ENCODE results near the gene PTPRM.

Gene PTPRM

DNA sequence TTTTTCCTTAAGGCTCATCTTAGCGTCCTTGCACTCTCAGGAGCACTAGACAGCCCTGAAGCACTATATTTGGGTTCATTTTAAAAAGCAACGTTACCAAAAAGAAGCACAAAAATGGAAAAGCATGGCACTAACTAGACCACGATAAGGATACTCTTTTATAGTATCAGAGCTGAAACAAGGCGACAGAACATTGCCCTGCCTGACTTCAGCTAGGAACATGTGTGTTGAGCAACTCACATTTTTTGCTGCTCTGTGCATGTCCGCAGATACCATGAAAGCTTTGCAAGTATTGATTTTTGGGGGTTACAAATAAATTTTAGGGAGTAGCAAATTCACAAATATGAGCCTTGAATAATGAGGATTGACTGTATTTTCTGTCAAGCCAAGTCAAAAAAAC is 332.0 kb downstream of the PTPRM start:
- no peak overlapping the region for H3K4me2 ChIP-seq (ENCODE audit: low read length, poor library complexity, severe bottlenecking)
- no peak overlapping the region for H2BK12ac ChIP-seq (ENCODE audit: low read length in 2 of 2)
- H4K91ac ChIP-seq (ENCODE audit: low read length) = no peak overlapping the region
- no peak overlapping the region for H3K23ac ChIP-seq (ENCODE audit: low read length in 2 of 2)
- H3K27me3 ChIP-seq (ENCODE audit: control insufficient read depth in 1 of 2, insufficient read depth in 1 of 2, low read length in 2 of 2) = no peaks in the 10 kb centered on the region
- no peak overlapping the region for H2BK15ac ChIP-seq (ENCODE audit: low read depth, poor library complexity, severe bottlenecking)
- H2AFZ ChIP-seq (ENCODE audit: low read depth, low read length) = no peak overlapping the region
- no peak for DNase-seq
- no peak overlapping the region for H2BK5ac ChIP-seq (ENCODE audit: low read depth, low read length, poor library complexity, severe bottlenecking)
- H4K8ac ChIP-seq (ENCODE audit: low read length) = no peak overlapping the region
- H3K14ac ChIP-seq (ENCODE audit: low read length in 2 of 2) = no peak overlapping the region
- peaks cover 23% of the 10 kb centered on the region for H3K79me1 ChIP-seq (replicated peaks; ENCODE audit: low read length, poor library complexity, severe bottlenecking)
- WGBS = 95% methylated on average over 5 of the region's 5 CpGs
- no peaks in the 10 kb centered on the region for H3K9me3 ChIP-seq (ENCODE audit: control insufficient read depth, low read length)
- no peak overlapping the region for H3K4me3 ChIP-seq (ENCODE audit: insufficient read depth in 1 of 2, low read depth in 1 of 2, low read length in 2 of 2)
- no peak overlapping the region for H3K27ac ChIP-seq (ENCODE audit: low read length, poor library complexity, severe bottlenecking)
- no peaks in the 10 kb centered on the region for H3K36me3 ChIP-seq (ENCODE audit: control insufficient read depth in 1 of 2, insufficient read depth in 2 of 2, low read depth in 1 of 2, low read length in 2 of 2)
- peaks cover 4% of the 10 kb centered on the region for H3K4me1 ChIP-seq (ENCODE audit: control insufficient read depth, insufficient read depth, low read depth, low read length)
- H2AK5ac ChIP-seq (ENCODE audit: low read length, severe bottlenecking) = no peak overlapping the region
- no peak overlapping the region for H3K18ac ChIP-seq (ENCODE audit: low read depth in 1 of 2, low read length in 2 of 2)
- H3K4ac ChIP-seq (ENCODE audit: low read depth in 1 of 2, low read length in 2 of 2) = no peak overlapping the region
- no peak overlapping the region for H3K9ac ChIP-seq (ENCODE audit: low read length)
- no peak overlapping the region for H2BK120ac ChIP-seq (ENCODE audit: low read depth, low read length)

DNA sequence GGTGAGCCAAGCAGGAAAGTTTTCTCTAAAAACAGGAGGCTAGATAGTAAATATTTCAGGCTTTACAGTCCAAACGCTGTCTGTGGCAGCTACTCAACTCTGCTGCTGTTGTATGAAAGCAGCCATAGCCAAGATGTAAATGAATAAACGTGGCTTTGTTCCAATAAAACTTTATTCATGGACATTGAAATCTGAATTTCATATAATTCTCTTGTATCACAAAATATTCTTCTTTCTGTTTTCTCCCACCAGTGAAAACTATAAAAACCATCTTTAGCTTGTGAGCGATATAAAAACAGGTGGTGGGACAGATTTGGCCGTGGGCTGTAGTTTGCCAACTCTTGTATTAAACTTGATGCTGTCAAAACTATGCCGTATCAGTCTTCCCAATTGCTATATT is 333.0 kb downstream of the PTPRM start:
- Histone ChIP-seq H2BK12ac (ENCODE audit: low read length in 2 of 2) (no peak overlapping the region), H4K8ac (ENCODE audit: low read length) (no peak overlapping the region), H3K27ac (ENCODE audit: low read length, poor library complexity, severe bottlenecking) (no peak overlapping the region), H3K14ac (ENCODE audit: low read length in 2 of 2) (no peak overlapping the region), H3K79me1 (replicated peaks; ENCODE audit: low read length, poor library complexity, severe bottlenecking) (peaks cover 23% of the 10 kb centered on the region), H2BK15ac (ENCODE audit: low read depth, poor library complexity, severe bottlenecking) (no peak overlapping the region), H3K9me3 (ENCODE audit: control insufficient read depth, low read length) (no peaks in the 10 kb centered on the region), H3K4ac (ENCODE audit: low read depth in 1 of 2, low read length in 2 of 2) (no peak overlapping the region), H3K9ac (ENCODE audit: low read length) (no peak overlapping the region), H3K27me3 (ENCODE audit: control insufficient read depth in 1 of 2, insufficient read depth in 1 of 2, low read length in 2 of 2) (no peaks in the 10 kb centered on the region), H3K4me1 (ENCODE audit: control insufficient read depth, insufficient read depth, low read depth, low read length) (peaks cover 7% of the 10 kb centered on the region), H2BK120ac (ENCODE audit: low read depth, low read length) (no peak overlapping the region), H3K4me2 (ENCODE audit: low read length, poor library complexity, severe bottlenecking) (no peak overlapping the region), H3K18ac (ENCODE audit: low read depth in 1 of 2, low read length in 2 of 2) (no peak overlapping the region), H3K4me3 (ENCODE audit: insufficient read depth in 1 of 2, low read depth in 1 of 2, low read length in 2 of 2) (no peak overlapping the region), H3K36me3 (ENCODE audit: control insufficient read depth in 1 of 2, insufficient read depth in 2 of 2, low read depth in 1 of 2, low read length in 2 of 2) (no peaks in the 10 kb centered on the region), H3K23ac (ENCODE audit: low read length in 2 of 2) (no peak overlapping the region), H2AFZ (ENCODE audit: low read depth, low read length) (no peak overlapping the region), H2AK5ac (ENCODE audit: low read length, severe bottlenecking) (no peak overlapping the region), H4K91ac (ENCODE audit: low read length) (no peak overlapping the region), H2BK5ac (ENCODE audit: low read depth, low read length, poor library complexity, severe bottlenecking) (no peak overlapping the region)
- WGBS = 100% methylated on average over 3 of the region's 5 CpGs
- DNase-seq = no peak

- H2BK5ac ChIP-seq (ENCODE audit: low read depth, low read length, poor library complexity, severe bottlenecking) = no peak overlapping the region
- no peak overlapping the region for H2AFZ ChIP-seq (ENCODE audit: low read depth, low read length)
- H3K79me1 ChIP-seq (replicated peaks; ENCODE audit: low read length, poor library complexity, severe bottlenecking) = peaks cover 24% of the 10 kb centered on the region
- WGBS = no CpG with 5 or more reads among the region's 1 CpG
- no peak overlapping the region for H3K14ac ChIP-seq (ENCODE audit: low read length in 2 of 2)
- H3K23ac ChIP-seq (ENCODE audit: low read length in 2 of 2) = no peak overlapping the region
- peak; percentile 43 for DNase-seq
- no peak overlapping the region for H2BK12ac ChIP-seq (ENCODE audit: low read length in 2 of 2)
- no peak overlapping the region for H2BK120ac ChIP-seq (ENCODE audit: low read depth, low read length)
- no peaks in the 10 kb centered on the region for H3K9me3 ChIP-seq (ENCODE audit: control insufficient read depth, low read length)
- H3K27me3 ChIP-seq (ENCODE audit: control insufficient read depth in 1 of 2, insufficient read depth in 1 of 2, low read length in 2 of 2) = no peaks in the 10 kb centered on the region
- no peak overlapping the region for H2BK15ac ChIP-seq (ENCODE audit: low read depth, poor library complexity, severe bottlenecking)
- H3K27ac ChIP-seq (ENCODE audit: low read length, poor library complexity, severe bottlenecking) = no peak overlapping the region
- no peak overlapping the region for H3K4me3 ChIP-seq (ENCODE audit: insufficient read depth in 1 of 2, low read depth in 1 of 2, low read length in 2 of 2)
- H3K4me1 ChIP-seq (ENCODE audit: control insufficient read depth, insufficient read depth, low read depth, low read length) = peaks cover 10% of the 10 kb centered on the region
- no peak overlapping the region for H4K91ac ChIP-seq (ENCODE audit: low read length)
- H3K9ac ChIP-seq (ENCODE audit: low read length) = no peak overlapping the region
- H3K36me3 ChIP-seq (ENCODE audit: control insufficient read depth in 1 of 2, insufficient read depth in 2 of 2, low read depth in 1 of 2, low read length in 2 of 2) = no peaks in the 10 kb centered on the region
- no peak overlapping the region for H3K4ac ChIP-seq (ENCODE audit: low read depth in 1 of 2, low read length in 2 of 2)
- H3K18ac ChIP-seq (ENCODE audit: low read depth in 1 of 2, low read length in 2 of 2) = no peak overlapping the region
- H3K4me2 ChIP-seq (ENCODE audit: low read length, poor library complexity, severe bottlenecking) = no peak overlapping the region
- no peak overlapping the region for H4K8ac ChIP-seq (ENCODE audit: low read length)
- no peak overlapping the region for H2AK5ac ChIP-seq (ENCODE audit: low read length, severe bottlenecking)
Observed at GRCh38 chr18:7901657-7902056, 334.5 kb downstream of the PTPRM start.

DNA sequence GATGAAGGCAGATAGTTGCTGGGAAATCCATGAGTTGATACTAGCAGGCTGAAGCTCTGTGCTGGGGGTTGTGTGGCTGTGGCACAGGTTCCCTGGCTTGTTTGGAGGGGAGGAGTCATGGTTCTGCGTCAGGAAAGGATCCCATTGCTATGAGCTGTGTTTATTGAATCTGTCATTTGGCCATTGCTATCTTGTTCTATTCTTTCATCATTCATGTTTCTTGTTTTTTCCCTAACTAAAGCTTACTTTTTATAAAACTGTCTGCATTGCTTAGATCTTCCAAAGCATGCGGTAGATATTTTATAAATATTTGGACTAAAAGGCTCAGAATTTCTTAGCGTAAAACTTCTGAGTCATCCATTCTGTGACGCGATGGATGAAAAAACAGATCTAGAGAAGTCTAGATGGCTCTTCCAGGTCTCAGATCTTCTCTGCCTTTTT is 335.3 kb downstream of the PTPRM start:
- H2BK120ac ChIP-seq (ENCODE audit: low read depth, low read length) = no peak overlapping the region
- peak overlapping the region; percentile 39 for H3K9ac ChIP-seq (ENCODE audit: low read length)
- no peak overlapping the region for H2BK5ac ChIP-seq (ENCODE audit: low read depth, low read length, poor library complexity, severe bottlenecking)
- no peak overlapping the region for H2BK12ac ChIP-seq (ENCODE audit: low read length in 2 of 2)
- H4K91ac ChIP-seq (ENCODE audit: low read length) = no peak overlapping the region
- H2AK5ac ChIP-seq (ENCODE audit: low read length, severe bottlenecking) = no peak overlapping the region
- H3K36me3 ChIP-seq (ENCODE audit: control insufficient read depth in 1 of 2, insufficient read depth in 2 of 2, low read depth in 1 of 2, low read length in 2 of 2) = peaks cover 3 to 4% of the 10 kb centered on the region in 2 experiments
- H3K79me1 ChIP-seq (replicated peaks; ENCODE audit: low read length, poor library complexity, severe bottlenecking) = peaks cover 27% of the 10 kb centered on the region
- H3K23ac ChIP-seq (ENCODE audit: low read length in 2 of 2) = no peak overlapping the region
- no peak overlapping the region for H3K14ac ChIP-seq (ENCODE audit: low read length in 2 of 2)
- H4K8ac ChIP-seq (ENCODE audit: low read length) = no peak overlapping the region
- peak overlapping the region in 1 of 2 experiments; percentile 14 for H3K4me3 ChIP-seq (ENCODE audit: insufficient read depth in 1 of 2, low read depth in 1 of 2, low read length in 2 of 2)
- no peak overlapping the region for H2BK15ac ChIP-seq (ENCODE audit: low read depth, poor library complexity, severe bottlenecking)
- H3K27me3 ChIP-seq (ENCODE audit: control insufficient read depth in 1 of 2, insufficient read depth in 1 of 2, low read length in 2 of 2) = no peaks in the 10 kb centered on the region
- peaks cover 10% of the 10 kb centered on the region for H3K4me1 ChIP-seq (ENCODE audit: control insufficient read depth, insufficient read depth, low read depth, low read length)
- no peak overlapping the region for H3K4me2 ChIP-seq (ENCODE audit: low read length, poor library complexity, severe bottlenecking)
- no peak overlapping the region for H3K27ac ChIP-seq (ENCODE audit: low read length, poor library complexity, severe bottlenecking)
- peak overlapping the region in 1 of 2 experiments; percentile 94 for H3K18ac ChIP-seq (ENCODE audit: low read depth in 1 of 2, low read length in 2 of 2)
- peak; percentile 96 for DNase-seq
- 38% methylated on average over 3 of the region's 5 CpGs for WGBS
- H3K9me3 ChIP-seq (ENCODE audit: control insufficient read depth, low read length) = no peaks in the 10 kb centered on the region
- H3K4ac ChIP-seq (ENCODE audit: low read depth in 1 of 2, low read length in 2 of 2) = no peak overlapping the region
- no peak overlapping the region for H2AFZ ChIP-seq (ENCODE audit: low read depth, low read length)

Data from mesenchymal stem cell (in vitro differentiated cells and primary cell).